Neural cell (in vitro differentiated cells): ENCODE measurements around the gene FGFBP3. TPM values are rescaled to one million over a fixed set of nuclear protein-coding genes. Genes with fewer than 3 reads are reported as not detected.

Experiments
- H2AFZ ChIP-seq: fragments of 200-600, 300-800 bp; sonication (generic), shearing (Covaris generic); 2 replicates; pipeline ENCODE4 v1.6.0; 2014; ENCODE audit warnings: low read depth, mild to moderate bottlenecking, antibody characterized with exemption, low read length, moderate library complexity
- H3F3A ChIP-seq: fragments of 200-600 bp; shearing (Covaris generic); 2 replicates; pipeline ENCODE4 v1.6.1; 2016; ENCODE audit warnings: mild to moderate bottlenecking, moderate library complexity, mixed read lengths, antibody characterized with exemption, low read length; ENCODE audit not compliant: insufficient read depth, poor library complexity, severe bottlenecking
- H3K27ac ChIP-seq: fragments of 200-600, 300-800 bp; sonication (generic), shearing (Covaris generic); 2 replicates; pipeline ENCODE4 v1.5.1; 2014; ENCODE audit warnings: mild to moderate bottlenecking, low read length, moderate library complexity
- H3K27me3 ChIP-seq: fragments of 300-800, 200-600 bp; sonication (generic), shearing (Covaris generic); 2 replicates; pipeline ENCODE4 v1.6.0; 2014; ENCODE audit warnings: mild to moderate bottlenecking, low read depth, low read length, moderate library complexity; ENCODE audit not compliant: insufficient read depth
- H3K36me3 ChIP-seq: fragments of 300-800, 200-600 bp; sonication (generic), shearing (Covaris generic); 2 replicates; pipeline ENCODE4 v1.5.1; 2014; ENCODE audit warnings: mild to moderate bottlenecking, antibody characterized with exemption, low read length, moderate library complexity; ENCODE audit not compliant: insufficient read depth
- H3K4me2 ChIP-seq: fragments of 300-800, 200-600 bp; sonication (generic), shearing (Covaris generic); 2 replicates; pipeline ENCODE4 v1.6.0; 2014; ENCODE audit warnings: mild to moderate bottlenecking, low read length
- H3K4me3 ChIP-seq: fragments of 300-800, 200-600 bp; sonication (generic), shearing (Covaris generic); 2 replicates; pipeline ENCODE4 v1.5.1; 2014; ENCODE audit warnings: mild to moderate bottlenecking, low read length, moderate library complexity
- H3K79me2 ChIP-seq: fragments of 200-600 bp; shearing (Covaris generic); replicated peaks from 2 replicates; pipeline ENCODE4 v1.6.0; 2014; ENCODE audit warnings: mild to moderate bottlenecking, low read length, moderate library complexity; ENCODE audit not compliant: insufficient read depth
- H3K9ac ChIP-seq: fragments of 300-800, 200-600 bp; sonication (generic), shearing (Covaris generic); 2 replicates; pipeline ENCODE4 v1.6.1; 2016; ENCODE audit warnings: mild to moderate bottlenecking, low read length, mixed read lengths
- H3K9me2 ChIP-seq: fragments of 200-600 bp; shearing (Covaris generic); 2 replicates; pipeline ENCODE4 v1.6.1; 2016; ENCODE audit warnings: mild to moderate bottlenecking, low read length, mixed read lengths; ENCODE audit not compliant: insufficient read depth
- H3K9me3 ChIP-seq: fragments of 200-600, 300-800 bp; sonication (generic), shearing (Covaris generic); 2 replicates; pipeline ENCODE4 v1.6.1; 2016; ENCODE audit warnings: mild to moderate bottlenecking, mixed run types, low read length, moderate library complexity, mixed read lengths
- H4K20me1 ChIP-seq: fragments of 200-600 bp; shearing (Covaris generic); 2 replicates; pipeline ENCODE4 v1.6.1; 2016; ENCODE audit warnings: mild to moderate bottlenecking, mixed run types; ENCODE audit not compliant: insufficient read depth
- CTCF ChIP-seq: fragments of 450-650 bp; IDR thresholded peaks from 2 replicates; pipeline ENCODE4 v1.5.1; 2014; ENCODE audit warnings: antibody characterized with exemption, mild to moderate bottlenecking, moderate library complexity; ENCODE audit not compliant: poor library complexity, severe bottlenecking
- EP300 ChIP-seq: fragments of 450-650 bp; conservative IDR thresholded peaks from 2 replicates; pipeline ENCODE4 v1.6.1; 2014; ENCODE audit warnings: antibody characterized with exemption, mild to moderate bottlenecking, moderate library complexity; ENCODE audit not compliant: poor library complexity, severe bottlenecking
- EZH2 ChIP-seq: fragments of 200-600, 300-800 bp; shearing (Covaris generic), sonication (generic); IDR thresholded peaks from 2 replicates; pipeline ENCODE4 v1.6.1; 2014; ENCODE audit warnings: antibody characterized with exemption, low read length, borderline replicate concordance, mild to moderate bottlenecking; ENCODE audit not compliant: insufficient read depth, poor library complexity, severe bottlenecking
- MXI1 ChIP-seq: fragments of 450-650 bp; conservative IDR thresholded peaks from 2 replicates; pipeline ENCODE4 v1.6.1; 2014; ENCODE audit warnings: antibody characterized with exemption, mild to moderate bottlenecking; ENCODE audit not compliant: poor library complexity, severe bottlenecking
- POLR2AphosphoS5 ChIP-seq: IDR thresholded peaks from 2 replicates; pipeline ENCODE4 v1.6.1; 2012
- RAD21 ChIP-seq: fragments of 450-650 bp; conservative IDR thresholded peaks from 2 replicates; pipeline ENCODE4 v1.6.1; 2014; ENCODE audit warnings: antibody characterized with exemption, mild to moderate bottlenecking, moderate library complexity
- REST ChIP-seq: IDR thresholded peaks from 2 replicates; pipeline ENCODE4 v1.6.1; 2012; ENCODE audit warnings: borderline replicate concordance
- SMC3 ChIP-seq: fragments of 450-650 bp; conservative IDR thresholded peaks from 2 replicates; pipeline ENCODE4 v1.6.1; 2014; ENCODE audit warnings: antibody characterized with exemption, mild to moderate bottlenecking, moderate library complexity; ENCODE audit not compliant: poor library complexity
- TAF1 ChIP-seq: IDR thresholded peaks from 2 replicates; pipeline ENCODE4 v1.6.1; 2012; ENCODE audit warnings: low read depth
- polyA plus RNA-seq: library from polyadenylated mRNA; depleted of rRNA; stranded (reverse); fragments of >200 nt; gene quantifications from 2 replicates; pipeline ENCODE4 v1.2.3, GENCODE V29; 2014

FGFBP3 gene
- polyA plus RNA-seq, 1 donor from 2014 or later: 39.5 TPM

DNA sequence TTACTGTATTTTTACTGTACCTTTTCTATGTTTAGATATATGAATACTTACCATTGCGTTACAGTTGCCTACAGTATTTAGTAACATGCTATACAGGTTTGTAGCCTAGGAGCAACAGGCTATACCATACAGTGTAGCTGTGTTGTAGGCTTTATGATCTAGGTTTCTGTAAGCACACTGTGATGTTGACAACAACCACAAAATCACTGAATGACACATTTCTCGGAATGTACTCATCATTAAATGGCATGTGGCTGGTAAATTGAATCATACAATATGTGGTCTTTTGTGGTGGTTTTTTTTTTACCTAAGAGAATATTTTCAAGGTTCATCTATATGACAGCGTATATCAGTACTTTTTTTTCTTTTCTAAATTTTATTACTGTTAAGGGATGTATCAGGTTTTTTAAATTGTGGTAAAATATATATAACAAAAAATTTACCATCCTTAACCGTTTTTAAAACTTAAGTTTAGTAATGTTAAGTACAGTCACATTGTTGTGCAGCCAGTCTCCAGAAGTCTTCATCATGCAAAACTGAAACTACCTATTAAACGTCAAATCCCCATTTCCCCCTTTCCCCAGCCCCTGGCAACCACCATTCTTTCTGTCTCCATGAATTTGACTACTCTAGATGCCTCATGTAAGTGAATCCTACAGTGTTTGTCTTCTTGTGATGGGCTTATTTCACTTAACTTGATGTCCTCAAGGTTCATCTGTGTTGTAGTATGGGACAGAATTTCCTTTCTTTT, 35.8 kb upstream of the FGFBP3 start:
- no peak for TF ChIP-seq CTCF
- no peak for TF ChIP-seq EZH2
- TF ChIP-seq RAD21: no peak
- TF ChIP-seq REST: no peak
- no peak for TF ChIP-seq TAF1
- no peak for TF ChIP-seq POLR2AphosphoS5
- Histone ChIP-seq H3F3A (no peaks in the 10 kb centered on the region), H3K9ac (no peak overlapping the region), H3K4me3 (no peak overlapping the region), H2AFZ (no peak overlapping the region), H3K36me3 (no peaks in the 10 kb centered on the region), H3K9me2 (no peaks in the 10 kb centered on the region), H3K9me3 (no peaks in the 10 kb centered on the region), H3K27ac (no peak overlapping the region), H3K79me2 (peaks cover 11% of the 10 kb centered on the region), H4K20me1 (no peaks in the 10 kb centered on the region), H3K4me2 (no peak overlapping the region), H3K27me3 (no peaks in the 10 kb centered on the region)

- Histone ChIP-seq H4K20me1 (no peaks in the 10 kb centered on the region), H3K36me3 (peaks cover 2% of the 10 kb centered on the region), H3K27me3 (no peaks in the 10 kb centered on the region), H3K4me3 (no peak overlapping the region), H3K27ac (no peak overlapping the region), H2AFZ (no peak overlapping the region), H3K9me2 (no peaks in the 10 kb centered on the region), H3F3A (no peaks in the 10 kb centered on the region), H3K9ac (no peak overlapping the region), H3K79me2 (peaks cover 32% of the 10 kb centered on the region), H3K9me3 (no peaks in the 10 kb centered on the region), H3K4me2 (no peak overlapping the region)
- TF ChIP-seq TAF1: no peak
Observed at GRCh38 chr10:91941426-91941825, 32.1 kb upstream of the FGFBP3 start.

DNA sequence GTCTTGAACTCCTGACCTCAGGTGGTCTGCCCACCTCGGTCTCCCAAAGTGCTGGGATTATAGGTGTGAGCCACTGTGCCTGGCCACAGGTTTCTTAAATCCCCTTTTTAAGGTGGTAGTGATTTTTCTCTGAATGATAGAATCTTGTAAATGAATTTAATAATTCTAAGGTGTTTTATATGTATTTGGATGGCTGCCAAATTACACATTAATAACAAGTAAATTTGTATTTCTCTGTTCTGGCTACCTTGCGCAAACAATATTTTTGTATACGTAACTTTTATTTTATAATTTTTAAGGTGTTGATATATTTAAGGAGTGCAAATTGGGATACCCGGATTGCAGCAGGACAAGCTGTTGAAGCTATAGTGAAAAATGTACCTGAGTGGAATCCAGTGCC, 30.4 kb upstream of the FGFBP3 start:
- Histone ChIP-seq H3K4me2 (no peak overlapping the region), H3K79me2 (peaks cover 44% of the 10 kb centered on the region), H3K27ac (no peak overlapping the region), H3K9me2 (no peaks in the 10 kb centered on the region), H3K36me3 (peaks cover 6% of the 10 kb centered on the region), H4K20me1 (no peaks in the 10 kb centered on the region), H3K4me3 (no peak overlapping the region), H2AFZ (no peak overlapping the region), H3K27me3 (no peaks in the 10 kb centered on the region), H3K9me3 (no peaks in the 10 kb centered on the region), H3K9ac (no peak overlapping the region), H3F3A (no peaks in the 10 kb centered on the region)
- TF ChIP-seq RAD21 (no peak), EZH2 (no peak), MXI1 (no peak), POLR2AphosphoS5 (no peak), TAF1 (no peak), SMC3 (no peak), REST (no peak), CTCF (no peak), EP300 (no peak)
